GM21515 (cell line): ENCODE measurements around the gene ZNF536.

ENCODE experiments used
- ATAC-seq: cut with Tn5 transposase; IDR thresholded peaks from one replicate; pipeline ENCODE4 v1.9.1; 2021; ENCODE audit not compliant: unreplicated experiment

Gene ZNF536

GRCh38 chr19:30519607-30520205, 147.5 kb downstream of the ZNF536 start:
- ATAC-seq, result no peak

DNA sequence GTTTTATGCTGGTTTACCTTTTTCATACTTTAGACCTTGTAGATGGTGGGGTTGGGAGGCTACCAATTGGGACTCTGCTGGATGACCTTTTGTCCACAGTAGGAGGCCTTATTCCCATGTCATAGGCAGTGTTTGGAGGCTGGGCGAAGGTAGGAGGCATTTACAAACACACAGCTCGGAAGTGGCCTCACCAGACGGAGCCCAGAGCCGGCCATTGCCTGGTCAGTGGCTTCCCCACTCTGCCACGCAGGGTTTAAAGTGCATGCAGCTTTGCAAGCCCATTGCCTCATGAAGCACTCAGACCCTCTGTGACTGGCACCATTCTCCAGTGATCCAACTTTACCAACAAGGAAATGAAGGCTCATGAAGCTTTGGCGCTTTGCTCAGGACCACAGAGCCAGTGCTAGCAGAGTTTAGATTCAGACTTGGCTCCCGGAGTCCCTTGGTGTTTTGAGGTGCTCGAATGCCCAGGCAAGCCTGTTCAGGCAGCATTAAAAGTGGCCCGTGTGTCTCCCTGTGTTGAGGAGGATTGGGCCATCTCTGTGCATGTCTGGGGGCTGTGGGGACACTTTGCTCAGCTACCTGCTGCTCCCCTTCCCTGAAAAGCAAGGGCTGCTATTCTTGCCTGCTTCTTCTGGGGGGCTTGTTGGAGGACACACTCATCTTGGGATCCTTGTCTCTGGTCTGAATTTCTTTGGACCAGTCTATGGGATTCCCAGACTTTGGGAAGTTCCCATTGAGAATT, 148.7 kb downstream of the ZNF536 start:
- ATAC-seq, result no peak

GRCh38 chr19:30521937-30522336, 149.8 kb downstream of the ZNF536 start:
- no peak for ATAC-seq

DNA sequence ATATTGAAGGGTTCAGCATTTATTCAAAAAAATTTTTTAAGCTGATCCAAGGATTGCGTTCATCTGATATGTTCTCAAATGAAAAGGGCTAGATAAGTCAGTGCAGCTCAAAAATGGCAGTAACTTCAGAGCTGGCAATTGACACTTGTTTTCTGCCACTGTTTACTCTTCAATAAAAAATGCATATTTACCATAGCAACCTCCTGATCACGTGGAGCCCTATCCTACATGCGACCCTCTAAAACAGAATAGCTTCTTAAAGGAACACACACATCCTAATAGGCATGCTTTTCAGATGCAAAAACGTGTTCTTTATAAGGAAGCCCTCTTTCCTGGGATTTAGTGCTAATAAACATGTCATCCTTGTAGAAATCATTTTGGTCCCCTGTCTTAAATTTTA, 150.2 kb downstream of the ZNF536 start:
- ATAC-seq, result no peak

- no peak for ATAC-seq
These were observed 151.6 kb downstream of the ZNF536 start for GRCh38 chr19:30523791-30524190.

DNA sequence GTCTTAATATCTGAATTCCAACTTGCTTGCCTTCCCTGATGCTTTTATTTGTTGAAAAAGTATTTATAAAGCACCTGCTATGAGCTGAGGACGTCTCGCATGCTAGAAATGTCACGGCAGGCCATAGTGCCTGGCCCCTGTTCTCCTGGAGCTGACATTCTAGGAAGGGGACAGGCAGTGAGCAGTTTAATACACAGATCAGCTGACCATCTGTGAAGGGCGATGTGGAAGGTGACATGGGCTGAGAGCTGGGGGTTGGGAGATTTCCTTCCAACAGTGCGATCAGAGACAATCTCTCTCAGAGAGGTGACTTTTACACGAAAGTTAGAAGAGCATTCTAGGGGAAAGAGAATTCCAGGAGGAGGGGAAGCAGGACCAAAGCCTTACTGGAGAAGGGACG, 153.2 kb downstream of the ZNF536 start:
- no peak for ATAC-seq

DNA sequence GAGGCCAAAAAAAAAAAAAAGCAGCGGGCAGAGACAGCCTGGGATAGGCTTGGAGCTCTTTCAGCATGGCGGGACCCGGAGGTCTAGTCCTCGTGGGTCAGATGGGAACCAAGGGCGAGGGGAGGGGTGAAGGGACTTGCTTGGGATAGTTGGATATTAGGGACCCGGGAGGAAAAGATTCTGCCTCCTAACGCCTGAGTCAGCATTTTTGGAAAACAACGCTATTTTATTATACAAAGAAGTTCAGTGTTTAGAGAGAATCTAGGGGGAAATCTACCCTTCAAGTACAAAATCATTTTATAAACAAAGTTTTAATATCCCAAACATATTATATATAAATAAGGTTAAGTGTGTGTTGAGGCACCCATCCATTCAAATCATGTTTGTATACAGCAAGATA, 156.7 kb downstream of the ZNF536 start:
- no peak for ATAC-seq

- ATAC-seq, result no peak
These were observed 157.7 kb downstream of the ZNF536 start for GRCh38 chr19:30529876-30530275.

DNA sequence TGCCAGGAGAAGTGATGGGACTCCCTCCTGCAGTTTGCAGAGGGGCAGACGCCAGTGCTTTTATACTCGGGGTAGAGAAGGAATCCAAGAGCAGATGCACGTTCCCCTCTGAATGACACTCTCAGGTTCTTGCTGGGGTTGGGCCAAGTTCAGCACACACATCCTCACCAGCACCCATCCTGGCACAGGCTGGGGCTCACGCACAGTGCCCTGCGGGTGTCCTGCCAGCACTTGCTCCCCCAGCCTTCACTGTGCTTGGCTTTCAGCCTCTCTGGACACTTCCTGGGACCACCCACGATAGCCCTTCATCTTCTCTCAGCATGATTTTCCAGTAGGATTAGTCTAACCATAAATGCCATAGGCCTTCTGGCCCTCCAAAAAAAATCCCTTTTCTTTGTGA, 158.6 kb downstream of the ZNF536 start:
- no peak for ATAC-seq

- ATAC-seq, result no peak
These were observed 162.8 kb downstream of the ZNF536 start for GRCh38 chr19:30535011-30535410.

- ATAC-seq, result no peak
These were observed 164.8 kb downstream of the ZNF536 start for GRCh38 chr19:30536975-30537374.

DNA sequence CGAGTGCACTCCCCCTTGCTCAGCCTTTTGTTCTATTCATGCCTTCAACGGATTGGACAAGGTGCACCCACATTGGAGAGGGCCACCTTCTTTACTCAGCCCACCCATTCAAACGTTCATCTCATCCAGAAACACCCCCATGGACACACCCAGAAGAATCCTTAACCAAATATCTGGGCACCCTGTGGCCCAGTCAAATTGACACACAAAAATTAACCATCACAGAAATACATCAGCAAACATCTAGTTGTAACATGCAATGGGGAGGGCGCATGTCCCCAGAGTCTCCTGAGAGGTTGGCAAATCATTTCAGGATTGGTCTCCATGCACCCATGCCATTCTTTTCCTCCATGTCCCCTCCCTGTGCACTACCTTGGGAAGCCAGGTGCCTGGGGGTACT, 167.1 kb downstream of the ZNF536 start:
- ATAC-seq, result no peak

GRCh38 chr19:30539981-30540380, 167.8 kb downstream of the ZNF536 start:
- no peak for ATAC-seq

GRCh38 chr19:30540761-30541160, 168.6 kb downstream of the ZNF536 start:
- no peak for ATAC-seq

DNA sequence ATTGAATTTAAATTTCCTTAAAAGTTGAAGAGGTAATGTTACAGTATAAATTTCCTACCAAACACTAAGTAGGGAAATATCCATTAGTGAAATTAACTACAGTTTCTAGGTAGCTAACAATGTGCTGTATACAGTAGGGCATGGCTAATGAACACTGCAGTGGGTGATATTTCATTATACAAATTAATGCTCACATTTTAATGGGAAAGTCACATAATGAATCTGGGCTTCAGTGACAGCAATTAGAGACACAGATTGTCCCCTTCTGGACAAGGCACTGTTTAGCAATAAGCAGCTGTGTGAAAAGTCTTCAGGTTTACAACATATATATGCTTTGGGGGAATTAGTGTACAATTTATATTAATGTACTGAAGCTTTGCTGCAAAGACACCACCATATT, 169.4 kb downstream of the ZNF536 start:
- no peak for ATAC-seq

- ATAC-seq, result no peak
These were observed 171.2 kb downstream of the ZNF536 start for GRCh38 chr19:30543243-30543945.

DNA sequence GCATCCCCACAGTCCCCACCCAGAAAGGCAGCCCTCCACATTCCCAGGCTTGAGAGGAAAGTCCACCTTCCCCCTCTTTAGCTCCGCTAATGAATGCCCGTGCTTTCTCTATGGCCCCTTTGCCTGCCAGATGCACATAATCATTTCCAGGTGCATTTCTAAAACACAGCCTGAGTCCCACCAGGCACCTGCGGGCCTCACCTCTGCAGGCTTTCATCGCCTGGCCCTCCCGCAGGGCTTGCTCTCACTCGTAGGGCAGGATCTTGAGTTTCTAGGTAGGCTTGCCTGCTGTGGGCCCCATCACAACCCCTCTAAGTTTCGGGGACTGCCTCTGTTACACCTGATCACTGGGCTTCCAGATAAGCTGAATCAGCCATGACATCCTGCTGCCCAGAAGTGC, 173.6 kb downstream of the ZNF536 start:
- no peak for ATAC-seq

- ATAC-seq, result no peak
These were observed 174.1 kb downstream of the ZNF536 start for GRCh38 chr19:30546332-30546731.

DNA sequence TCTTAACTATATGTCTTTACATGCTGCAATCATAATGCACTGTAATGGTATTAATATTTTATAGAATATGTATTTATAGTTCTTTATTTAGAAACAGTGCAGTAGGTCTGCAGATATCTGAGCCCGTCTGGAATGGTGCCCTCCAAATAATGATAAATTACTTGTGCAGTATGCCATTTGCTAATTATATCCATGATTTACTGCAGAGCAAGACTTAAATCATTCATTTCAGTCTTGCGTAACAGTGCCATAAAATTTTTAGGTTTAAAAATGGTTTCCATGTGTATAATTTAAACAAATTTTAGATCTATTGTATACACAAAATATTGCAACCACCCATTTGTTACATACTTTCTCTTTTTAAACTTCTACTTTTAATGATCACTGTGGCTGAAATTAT, 175.1 kb downstream of the ZNF536 start:
- no peak for ATAC-seq

DNA sequence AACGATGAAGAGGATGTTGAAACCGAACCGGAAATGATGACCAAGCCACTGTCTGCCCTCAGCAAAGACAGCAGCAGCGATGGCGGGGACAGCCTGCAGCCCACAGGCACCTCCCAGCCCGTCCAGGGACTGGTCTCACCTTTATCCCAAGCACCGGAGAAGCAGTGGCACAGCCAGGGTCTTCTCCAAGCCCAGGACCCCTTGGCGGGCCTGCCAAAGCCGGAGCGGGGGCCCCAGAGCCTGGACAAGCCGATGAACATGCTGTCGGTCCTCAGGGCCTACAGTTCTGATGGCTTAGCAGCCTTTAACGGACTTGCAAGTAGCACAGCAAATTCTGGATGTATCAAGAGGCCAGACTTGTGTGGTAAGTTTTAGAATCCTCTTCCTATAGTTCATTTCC, 177.0 kb downstream of the ZNF536 start:
- no peak for ATAC-seq

- ATAC-seq, result no peak
These were observed 179.1 kb downstream of the ZNF536 start for GRCh38 chr19:30551271-30551670.

GRCh38 chr19:30552593-30552992, 180.4 kb downstream of the ZNF536 start:
- no peak for ATAC-seq
